ENCODE data around the gene MBNL2.

DNA sequence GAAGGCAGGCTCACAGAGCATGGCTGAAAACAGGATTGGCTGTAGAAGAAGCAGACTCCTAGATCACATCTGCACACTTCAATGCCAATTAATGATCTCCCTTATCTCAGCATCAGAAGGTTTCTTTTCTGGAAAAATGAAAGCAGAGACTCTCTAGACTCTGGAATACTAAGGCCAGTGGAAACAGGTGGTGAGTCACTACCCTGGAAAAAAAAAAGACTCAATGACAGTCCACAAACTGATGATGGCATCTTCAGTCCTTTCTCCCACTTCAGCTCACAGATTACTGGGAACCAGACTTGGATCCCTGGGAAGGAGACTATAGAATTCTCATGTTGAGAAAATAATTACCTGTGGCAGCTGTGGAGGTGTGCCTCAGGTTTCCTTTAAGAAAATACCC lies 47.5 kb upstream of the MBNL2 start:
- no peak for TF ChIP-seq MAFK (IDR thresholded peaks at IDR 0.05; ENCODE audit: low read depth, low read length)
- TF ChIP-seq, protein P1, sequence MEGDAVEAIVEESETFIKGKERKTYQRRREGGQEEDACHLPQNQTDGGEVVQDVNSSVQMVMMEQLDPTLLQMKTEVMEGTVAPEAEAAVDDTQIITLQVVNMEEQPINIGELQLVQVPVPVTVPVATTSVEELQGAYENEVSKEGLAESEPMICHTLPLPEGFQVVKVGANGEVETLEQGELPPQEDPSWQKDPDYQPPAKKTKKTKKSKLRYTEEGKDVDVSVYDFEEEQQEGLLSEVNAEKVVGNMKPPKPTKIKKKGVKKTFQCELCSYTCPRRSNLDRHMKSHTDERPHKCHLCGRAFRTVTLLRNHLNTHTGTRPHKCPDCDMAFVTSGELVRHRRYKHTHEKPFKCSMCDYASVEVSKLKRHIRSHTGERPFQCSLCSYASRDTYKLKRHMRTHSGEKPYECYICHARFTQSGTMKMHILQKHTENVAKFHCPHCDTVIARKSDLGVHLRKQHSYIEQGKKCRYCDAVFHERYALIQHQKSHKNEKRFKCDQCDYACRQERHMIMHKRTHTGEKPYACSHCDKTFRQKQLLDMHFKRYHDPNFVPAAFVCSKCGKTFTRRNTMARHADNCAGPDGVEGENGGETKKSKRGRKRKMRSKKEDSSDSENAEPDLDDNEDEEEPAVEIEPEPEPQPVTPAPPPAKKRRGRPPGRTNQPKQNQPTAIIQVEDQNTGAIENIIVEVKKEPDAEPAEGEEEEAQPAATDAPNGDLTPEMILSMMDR (conservative IDR thresholded peaks at IDR 0.05; ENCODE audit: low read depth, low read length), result no peak
- no peak for TF ChIP-seq CEBPB (IDR thresholded peaks at IDR 0.05; ENCODE audit: low read depth, low read length)
- no peak for TF ChIP-seq SMC3 (IDR thresholded peaks at IDR 0.05; ENCODE audit: low read depth, low read length)
- no peak for TF ChIP-seq BHLHE40 (IDR thresholded peaks at IDR 0.05; ENCODE audit: low read depth, low read length)
- TF ChIP-seq, protein P2, sequence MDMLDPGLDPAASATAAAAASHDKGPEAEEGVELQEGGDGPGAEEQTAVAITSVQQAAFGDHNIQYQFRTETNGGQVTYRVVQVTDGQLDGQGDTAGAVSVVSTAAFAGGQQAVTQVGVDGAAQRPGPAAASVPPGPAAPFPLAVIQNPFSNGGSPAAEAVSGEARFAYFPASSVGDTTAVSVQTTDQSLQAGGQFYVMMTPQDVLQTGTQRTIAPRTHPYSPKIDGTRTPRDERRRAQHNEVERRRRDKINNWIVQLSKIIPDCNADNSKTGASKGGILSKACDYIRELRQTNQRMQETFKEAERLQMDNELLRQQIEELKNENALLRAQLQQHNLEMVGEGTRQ (IDR thresholded peaks at IDR 0.05; ENCODE audit: low read depth, low read length), result no peak

All from IMR-90 (cell line).